Neural cell (in vitro differentiated cells): ENCODE data around the gene CAPN12. TPM values are rescaled to one million over a fixed set of nuclear protein-coding genes. Genes with fewer than 3 reads are reported as not detected.

Experiments
- H2AFZ ChIP-seq: fragments of 200-600, 300-800 bp; sonication (generic), shearing (Covaris generic); 2 replicates; pipeline ENCODE4 v1.6.0; 2014; ENCODE audit warnings: low read depth, mild to moderate bottlenecking, antibody characterized with exemption, low read length, moderate library complexity
- H3F3A ChIP-seq: fragments of 200-600 bp; shearing (Covaris generic); 2 replicates; pipeline ENCODE4 v1.6.1; 2016; ENCODE audit warnings: mild to moderate bottlenecking, moderate library complexity, mixed read lengths, antibody characterized with exemption, low read length; ENCODE audit not compliant: insufficient read depth, poor library complexity, severe bottlenecking
- H3K27ac ChIP-seq: fragments of 200-600, 300-800 bp; sonication (generic), shearing (Covaris generic); 2 replicates; pipeline ENCODE4 v1.5.1; 2014; ENCODE audit warnings: mild to moderate bottlenecking, low read length, moderate library complexity
- H3K27me3 ChIP-seq: fragments of 300-800, 200-600 bp; sonication (generic), shearing (Covaris generic); 2 replicates; pipeline ENCODE4 v1.6.0; 2014; ENCODE audit warnings: mild to moderate bottlenecking, low read depth, low read length, moderate library complexity; ENCODE audit not compliant: insufficient read depth
- H3K36me3 ChIP-seq: fragments of 300-800, 200-600 bp; sonication (generic), shearing (Covaris generic); 2 replicates; pipeline ENCODE4 v1.5.1; 2014; ENCODE audit warnings: mild to moderate bottlenecking, antibody characterized with exemption, low read length, moderate library complexity; ENCODE audit not compliant: insufficient read depth
- H3K4me2 ChIP-seq: fragments of 300-800, 200-600 bp; sonication (generic), shearing (Covaris generic); 2 replicates; pipeline ENCODE4 v1.6.0; 2014; ENCODE audit warnings: mild to moderate bottlenecking, low read length
- H3K4me3 ChIP-seq: fragments of 300-800, 200-600 bp; sonication (generic), shearing (Covaris generic); 2 replicates; pipeline ENCODE4 v1.5.1; 2014; ENCODE audit warnings: mild to moderate bottlenecking, low read length, moderate library complexity
- H3K79me2 ChIP-seq: fragments of 200-600 bp; shearing (Covaris generic); replicated peaks from 2 replicates; pipeline ENCODE4 v1.6.0; 2014; ENCODE audit warnings: mild to moderate bottlenecking, low read length, moderate library complexity; ENCODE audit not compliant: insufficient read depth
- H3K9ac ChIP-seq: fragments of 300-800, 200-600 bp; sonication (generic), shearing (Covaris generic); 2 replicates; pipeline ENCODE4 v1.6.1; 2016; ENCODE audit warnings: mild to moderate bottlenecking, low read length, mixed read lengths
- H3K9me2 ChIP-seq: fragments of 200-600 bp; shearing (Covaris generic); 2 replicates; pipeline ENCODE4 v1.6.1; 2016; ENCODE audit warnings: mild to moderate bottlenecking, low read length, mixed read lengths; ENCODE audit not compliant: insufficient read depth
- H3K9me3 ChIP-seq: fragments of 200-600, 300-800 bp; sonication (generic), shearing (Covaris generic); 2 replicates; pipeline ENCODE4 v1.6.1; 2016; ENCODE audit warnings: mild to moderate bottlenecking, mixed run types, low read length, moderate library complexity, mixed read lengths
- H4K20me1 ChIP-seq: fragments of 200-600 bp; shearing (Covaris generic); 2 replicates; pipeline ENCODE4 v1.6.1; 2016; ENCODE audit warnings: mild to moderate bottlenecking, mixed run types; ENCODE audit not compliant: insufficient read depth
- CTCF ChIP-seq: fragments of 450-650 bp; IDR thresholded peaks from 2 replicates; pipeline ENCODE4 v1.5.1; 2014; ENCODE audit warnings: antibody characterized with exemption, mild to moderate bottlenecking, moderate library complexity; ENCODE audit not compliant: poor library complexity, severe bottlenecking
- EP300 ChIP-seq: fragments of 450-650 bp; conservative IDR thresholded peaks from 2 replicates; pipeline ENCODE4 v1.6.1; 2014; ENCODE audit warnings: antibody characterized with exemption, mild to moderate bottlenecking, moderate library complexity; ENCODE audit not compliant: poor library complexity, severe bottlenecking
- EZH2 ChIP-seq: fragments of 200-600, 300-800 bp; shearing (Covaris generic), sonication (generic); IDR thresholded peaks from 2 replicates; pipeline ENCODE4 v1.6.1; 2014; ENCODE audit warnings: antibody characterized with exemption, low read length, borderline replicate concordance, mild to moderate bottlenecking; ENCODE audit not compliant: insufficient read depth, poor library complexity, severe bottlenecking
- MXI1 ChIP-seq: fragments of 450-650 bp; conservative IDR thresholded peaks from 2 replicates; pipeline ENCODE4 v1.6.1; 2014; ENCODE audit warnings: antibody characterized with exemption, mild to moderate bottlenecking; ENCODE audit not compliant: poor library complexity, severe bottlenecking
- POLR2AphosphoS5 ChIP-seq: IDR thresholded peaks from 2 replicates; pipeline ENCODE4 v1.6.1; 2012
- RAD21 ChIP-seq: fragments of 450-650 bp; conservative IDR thresholded peaks from 2 replicates; pipeline ENCODE4 v1.6.1; 2014; ENCODE audit warnings: antibody characterized with exemption, mild to moderate bottlenecking, moderate library complexity
- SMC3 ChIP-seq: fragments of 450-650 bp; conservative IDR thresholded peaks from 2 replicates; pipeline ENCODE4 v1.6.1; 2014; ENCODE audit warnings: antibody characterized with exemption, mild to moderate bottlenecking, moderate library complexity; ENCODE audit not compliant: poor library complexity
- TAF1 ChIP-seq: IDR thresholded peaks from 2 replicates; pipeline ENCODE4 v1.6.1; 2012; ENCODE audit warnings: low read depth
- polyA plus RNA-seq: library from polyadenylated mRNA; depleted of rRNA; stranded (reverse); fragments of >200 nt; gene quantifications from 2 replicates; pipeline ENCODE4 v1.2.3, GENCODE V29; 2014
- TF ChIP-seq, protein P1 (sequence below): IDR thresholded peaks from 2 replicates; pipeline ENCODE4 v1.6.1; 2012; ENCODE audit warnings: borderline replicate concordance

Gene CAPN12
- polyA plus RNA-seq, 1 donor from 2014 or later: not detected

- peaks cover 7% of the 10 kb centered on the region for H3K79me2 ChIP-seq
- H3K4me2 ChIP-seq: no peak overlapping the region
- no peak overlapping the region for H2AFZ ChIP-seq
- no peaks in the 10 kb centered on the region for H3K36me3 ChIP-seq
- H3F3A ChIP-seq: no peaks in the 10 kb centered on the region
- H3K27me3 ChIP-seq: no peaks in the 10 kb centered on the region
- H3K9me3 ChIP-seq: no peaks in the 10 kb centered on the region
- H3K27ac ChIP-seq: no peak overlapping the region
- no peak overlapping the region for H3K9ac ChIP-seq
- H3K9me2 ChIP-seq: no peaks in the 10 kb centered on the region
- H3K4me3 ChIP-seq: no peak overlapping the region
- no peaks in the 10 kb centered on the region for H4K20me1 ChIP-seq
- TF ChIP-seq EZH2 (no peak), EP300 (no peak), TAF1 (no peak), MXI1 (no peak), POLR2AphosphoS5 (no peak), RAD21 (no peak), SMC3 (no peak), CTCF (no peak)
- TF ChIP-seq, protein P1, sequence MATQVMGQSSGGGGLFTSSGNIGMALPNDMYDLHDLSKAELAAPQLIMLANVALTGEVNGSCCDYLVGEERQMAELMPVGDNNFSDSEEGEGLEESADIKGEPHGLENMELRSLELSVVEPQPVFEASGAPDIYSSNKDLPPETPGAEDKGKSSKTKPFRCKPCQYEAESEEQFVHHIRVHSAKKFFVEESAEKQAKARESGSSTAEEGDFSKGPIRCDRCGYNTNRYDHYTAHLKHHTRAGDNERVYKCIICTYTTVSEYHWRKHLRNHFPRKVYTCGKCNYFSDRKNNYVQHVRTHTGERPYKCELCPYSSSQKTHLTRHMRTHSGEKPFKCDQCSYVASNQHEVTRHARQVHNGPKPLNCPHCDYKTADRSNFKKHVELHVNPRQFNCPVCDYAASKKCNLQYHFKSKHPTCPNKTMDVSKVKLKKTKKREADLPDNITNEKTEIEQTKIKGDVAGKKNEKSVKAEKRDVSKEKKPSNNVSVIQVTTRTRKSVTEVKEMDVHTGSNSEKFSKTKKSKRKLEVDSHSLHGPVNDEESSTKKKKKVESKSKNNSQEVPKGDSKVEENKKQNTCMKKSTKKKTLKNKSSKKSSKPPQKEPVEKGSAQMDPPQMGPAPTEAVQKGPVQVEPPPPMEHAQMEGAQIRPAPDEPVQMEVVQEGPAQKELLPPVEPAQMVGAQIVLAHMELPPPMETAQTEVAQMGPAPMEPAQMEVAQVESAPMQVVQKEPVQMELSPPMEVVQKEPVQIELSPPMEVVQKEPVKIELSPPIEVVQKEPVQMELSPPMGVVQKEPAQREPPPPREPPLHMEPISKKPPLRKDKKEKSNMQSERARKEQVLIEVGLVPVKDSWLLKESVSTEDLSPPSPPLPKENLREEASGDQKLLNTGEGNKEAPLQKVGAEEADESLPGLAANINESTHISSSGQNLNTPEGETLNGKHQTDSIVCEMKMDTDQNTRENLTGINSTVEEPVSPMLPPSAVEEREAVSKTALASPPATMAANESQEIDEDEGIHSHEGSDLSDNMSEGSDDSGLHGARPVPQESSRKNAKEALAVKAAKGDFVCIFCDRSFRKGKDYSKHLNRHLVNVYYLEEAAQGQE: no peak
Observed at GRCh38 chr19:38692458-38693379, 51.6 kb downstream of the CAPN12 start.

GRCh38 chr19:38691938-38692457, 52.3 kb downstream of the CAPN12 start:
- Histone ChIP-seq H3K9ac (no peak overlapping the region), H3K36me3 (no peaks in the 10 kb centered on the region), H4K20me1 (no peaks in the 10 kb centered on the region), H3F3A (no peaks in the 10 kb centered on the region), H3K4me2 (no peak overlapping the region), H3K27me3 (no peaks in the 10 kb centered on the region), H3K4me3 (no peak overlapping the region), H3K79me2 (peaks cover 13% of the 10 kb centered on the region), H2AFZ (no peak overlapping the region), H3K9me2 (no peaks in the 10 kb centered on the region), H3K27ac (no peak overlapping the region), H3K9me3 (no peaks in the 10 kb centered on the region)
- TF ChIP-seq SMC3 (no peak), MXI1 (no peak), CTCF (no peak), EZH2 (no peak), POLR2AphosphoS5 (no peak), TAF1 (no peak)
- TF ChIP-seq, protein P1: no peak
